Right lobe of liver (tissue), 6 donors: Measurements from ENCODE around the gene MICOS13. TPM values are rescaled to one million over a fixed set of nuclear protein-coding genes. Genes with fewer than 3 reads are reported as not detected.

Experiments used
- ATAC-seq, 4 donors: fragments of 200-7000 bp; cut with Tn5 transposase; one replicate each; pipeline ENCODE4 v1.9.1; 2020; ENCODE audit warnings: mild to moderate bottlenecking in 4 of 4, moderate library complexity in 4 of 4
- DNase-seq, 3 donors: peaks; one replicate each; pipeline ENCODE4 v3.0.0-alpha.2; 2020
- H3K27ac ChIP-seq, 3 donors: fragments of 200-600 bp; one replicate each; pipeline ENCODE4 v1.8.0; 2022
- H3K27me3 ChIP-seq, 2 donors: fragments of 200-600 bp; one replicate each; pipeline ENCODE4 v1.8.0; 2022
- H3K36me3 ChIP-seq, 4 donors: fragments of 200-600 bp; sonication (generic) in 1 of 4; one replicate each; pipeline versions ENCODE4 v1.5.1 to v1.8.0; 2017 to 2022; ENCODE audit warnings: control low read depth in 1 of 4
- H3K4me1 ChIP-seq, 4 donors: fragments of 200-600 bp; sonication (generic) in 1 of 4; one replicate each; pipeline versions ENCODE4 v1.5.1 to v1.8.0; 2017 to 2022; ENCODE audit warnings: control low read depth in 1 of 4
- H3K4me3 ChIP-seq, 3 donors: fragments of 200-600 bp; one replicate each; pipeline ENCODE4 v1.8.0; 2022
- H3K9me3 ChIP-seq, 4 donors: fragments of 200-600 bp; sonication (generic) in 1 of 4; one replicate each; pipeline versions ENCODE4 v1.5.1 to v1.8.0; 2017 to 2022; ENCODE audit warnings: control low read depth in 1 of 4
- CTCF ChIP-seq, 4 donors: fragments of 200-600 bp in 3 of 4; fragments of 450-650 bp in 1 of 4; IDR thresholded peaks; one replicate each; pipeline versions ENCODE4 v1.5.1 to v1.8.0; 2016 to 2022; ENCODE audit warnings: antibody characterized with exemption in 4 of 4, mild to moderate bottlenecking in 2 of 4
- POLR2A ChIP-seq: fragments of 450-650 bp; IDR thresholded peaks from one replicate; pipeline ENCODE4 v1.6.1; 2017; ENCODE audit warnings: antibody characterized with exemption, mild to moderate bottlenecking
- WGBS: methylation state at CpG from one replicate; pipeline ENCODE4 v1.1.6; 2018; ENCODE audit warnings: low coverage, low lambda C conversion rate; ENCODE audit not compliant: insufficient coverage; ENCODE audit errors: missing lambda C conversion rate; 5-methylcytosine and 5-hydroxymethylcytosine counted together
- intact Hi-C, 2 donors: fragments of 100-400 bp; cut with DNase I; formaldehyde crosslinking; loops; one replicate each; pipeline versions ENCODE4 v1.11.2 to v1.14.1; 2022
- total RNA-seq, 6 experiments: library from RNA; depleted of rRNA in 2 of 6; stranded (reverse); fragments of >200 nt in 2 of 6; fragmentation: NEBNext Ultra II Directional in 3 of 6; extraction: Animal tissue kit (Norgen Biotek cat#: 25700) in 3 of 6; gene quantifications; one replicate each; pipeline versions ENCODE4 v1.1.0 to v1.2.4, GENCODE V29; 2016 to 2023
- donor health status: DM: no; HTN: yes; CAD: no.
- donor health status: DM: no; HTN: no; CAD: no.
- donor health status: DM: no; HTN: no; CAD: no.
- donor health status: DM: no; HTN: yes; CAD: no.
- donor health status: DM: no; HTN: yes; CAD: no.

MICOS13 gene
- total RNA-seq, 6 experiments from 2014 or later = 24.2 to 54.3 (median 33.7) TPM

DNA sequence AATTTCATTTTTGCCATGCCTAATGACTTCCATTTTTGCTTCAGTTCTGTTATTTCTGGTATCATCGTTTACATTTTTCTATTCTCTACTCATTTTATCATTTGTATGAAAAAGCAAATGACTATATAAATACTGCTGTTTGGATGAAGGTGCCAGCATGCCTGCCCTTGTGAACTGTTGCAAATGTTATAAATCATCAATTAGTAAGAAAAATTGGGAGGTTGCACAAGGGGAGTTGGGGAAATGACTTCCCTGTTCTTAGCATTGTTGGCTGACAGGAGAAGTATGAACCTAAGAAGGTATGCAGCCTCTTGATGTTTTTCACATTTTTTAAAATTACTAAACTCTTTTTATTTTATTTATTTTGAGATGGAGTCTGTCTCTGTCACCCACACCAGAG is 42.3 kb downstream of the MICOS13 start:
- Histone ChIP-seq H3K9me3 (no peaks in the 10 kb centered on the region), H3K27me3 (no peaks in the 10 kb centered on the region), H3K4me3 (no peak overlapping the region), H3K27ac (no peak overlapping the region), H3K36me3 (peaks cover 0 to 3% (median under 1%) of the 10 kb centered on the region in 4 donors), H3K4me1 (peaks cover 0 to 60% (median 15%) of the 10 kb centered on the region in 4 donors)
- ATAC-seq = peak in 1 of 4 donors; percentile 34
- no peak for DNase-seq
- intact Hi-C loops = no loop called here
- TF ChIP-seq POLR2A = no peak
- 50% methylated on average over 1 of the region's 1 CpG for WGBS

- H3K27ac ChIP-seq = no peak overlapping the region
- 81% methylated on average over 6 of the region's 6 CpGs for WGBS
Observed at GRCh38 chr19:5635427-5635826, 44.9 kb downstream of the MICOS13 start.

DNA sequence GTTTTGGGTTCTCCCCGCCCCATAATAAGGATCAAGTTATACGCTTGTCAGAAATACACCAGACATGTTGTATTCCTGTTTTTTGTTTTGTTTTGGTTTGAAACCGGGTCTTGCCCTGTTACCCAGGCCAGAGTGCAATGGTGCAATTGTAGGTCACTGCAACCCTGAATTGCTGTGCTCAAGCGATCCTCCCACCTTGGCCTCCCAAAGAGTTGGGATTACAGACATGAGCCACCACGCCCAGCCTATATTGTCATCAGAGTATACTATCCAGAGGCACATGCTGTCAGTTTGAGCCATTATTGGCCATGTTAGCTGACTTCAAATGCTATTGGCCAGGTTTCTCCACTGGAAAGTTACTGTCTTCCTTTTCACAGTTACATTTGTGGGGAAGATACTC is 47.7 kb downstream of the MICOS13 start:
- intact Hi-C loops = no loop called here
- no peak overlapping the region for H3K4me3 ChIP-seq
- peaks cover 0 to 68% (median 18%) of the 10 kb centered on the region in 4 donors for H3K4me1 ChIP-seq
- H3K36me3 ChIP-seq = peaks cover 0 to 16% (median 6%) of the 10 kb centered on the region in 4 donors
- DNase-seq = no peak
- TF ChIP-seq CTCF (IDR thresholded peaks at IDR 0.05) (no peak), POLR2A (no peak)
- no peaks in the 10 kb centered on the region for H3K9me3 ChIP-seq
- peak overlapping the region in 1 of 3 donors; percentile 43 for H3K27ac ChIP-seq
- 48% methylated on average over 5 of the region's 5 CpGs for WGBS
- ATAC-seq = peak; percentile 33 to 67 (median 60)
- no peaks in the 10 kb centered on the region for H3K27me3 ChIP-seq

More at GRCh38 chr19:5635427-5635826, 44.9 kb downstream of the MICOS13 start:
- no peak overlapping the region for H3K4me3 ChIP-seq
- H3K27me3 ChIP-seq = no peaks in the 10 kb centered on the region
- H3K4me1 ChIP-seq = peaks cover 0 to 60% (median 15%) of the 10 kb centered on the region in 4 donors
- TF ChIP-seq CTCF (IDR thresholded peaks at IDR 0.05) (no peak), POLR2A (no peak)
- H3K9me3 ChIP-seq = no peaks in the 10 kb centered on the region
- H3K36me3 ChIP-seq = peaks cover 0 to 6% (median 0%) of the 10 kb centered on the region in 4 donors
- DNase-seq (no peak), ATAC-seq (no peak)
- intact Hi-C loops = no loop called here

DNA sequence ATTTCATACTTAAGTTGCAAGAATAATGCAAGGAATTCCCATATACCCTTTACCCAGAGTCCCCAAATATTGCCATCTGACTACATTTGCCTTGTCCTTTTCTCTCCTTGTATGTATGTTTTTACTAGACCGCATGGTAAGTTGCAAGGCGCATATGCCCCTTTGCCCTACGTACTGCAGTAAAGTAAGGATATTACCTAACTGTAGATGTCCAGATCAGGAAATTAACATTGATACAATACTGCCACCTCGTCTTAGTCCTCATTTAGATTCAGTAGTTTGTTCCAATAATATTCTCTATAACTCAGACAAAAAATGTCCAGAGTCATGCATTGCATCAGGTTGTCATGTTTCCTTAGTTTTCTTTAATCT is 48.1 kb downstream of the MICOS13 start:
- H3K27ac ChIP-seq = peak overlapping the region in 2 of 3 donors; percentile 20 to 43
- peaks cover 0 to 68% (median 16%) of the 10 kb centered on the region in 4 donors for H3K4me1 ChIP-seq
- ATAC-seq (peak; percentile 49 to 67 (median 58)), DNase-seq (no peak)
- intact Hi-C loops = no loop called here
- TF ChIP-seq POLR2A = no peak
- no peak for TF ChIP-seq CTCF (IDR thresholded peaks at IDR 0.05)
- H3K9me3 ChIP-seq = no peaks in the 10 kb centered on the region
- no peak overlapping the region for H3K4me3 ChIP-seq
- WGBS = 9% methylated on average over 4 of the region's 4 CpGs
- H3K36me3 ChIP-seq = peaks cover 0 to 21% (median 8%) of the 10 kb centered on the region in 4 donors
- no peaks in the 10 kb centered on the region for H3K27me3 ChIP-seq

DNA sequence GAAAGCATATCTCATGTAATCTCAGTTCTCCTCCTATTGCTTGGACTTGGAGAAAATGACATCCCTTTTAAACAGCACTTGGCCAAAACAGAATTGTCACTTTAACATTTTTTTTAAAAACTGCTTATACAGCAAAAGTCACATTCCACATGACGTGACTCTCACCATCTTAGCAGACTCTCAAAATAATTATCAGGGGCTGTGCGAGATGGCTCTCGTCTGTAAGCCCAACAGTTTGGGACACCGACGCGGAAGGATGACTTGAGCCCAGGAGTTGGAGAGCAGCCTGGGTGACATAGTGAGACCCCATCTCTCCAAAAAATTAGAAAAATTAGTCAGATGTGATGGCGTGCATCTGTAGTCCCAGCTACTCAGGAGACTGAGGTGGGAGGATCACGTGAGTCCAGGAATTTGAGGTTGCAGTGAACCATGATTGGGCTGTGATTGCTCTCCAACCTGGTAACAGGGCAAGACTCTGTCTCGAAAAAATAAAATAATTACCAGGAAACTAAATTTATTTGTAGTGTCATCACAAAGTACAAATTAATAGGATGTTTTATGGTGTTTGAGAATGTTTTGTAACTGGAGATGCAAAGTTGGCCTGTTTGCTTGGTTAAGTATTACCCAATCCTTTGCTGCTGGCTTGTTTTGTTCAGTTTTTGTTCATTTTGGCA is 48.6 kb downstream of the MICOS13 start:
- no peaks in the 10 kb centered on the region for H3K9me3 ChIP-seq
- peaks cover 0 to 26% (median 10%) of the 10 kb centered on the region in 4 donors for H3K36me3 ChIP-seq
- DNase-seq (no peak), ATAC-seq (peak; percentile 41 to 61 (median 52))
- intact Hi-C loops = no loop called here
- no peak overlapping the region for H3K4me3 ChIP-seq
- no peak for TF ChIP-seq CTCF (IDR thresholded peaks at IDR 0.05)
- no peak for TF ChIP-seq POLR2A
- peaks cover 0 to 69% (median 16%) of the 10 kb centered on the region in 4 donors for H3K4me1 ChIP-seq
- H3K27me3 ChIP-seq = no peaks in the 10 kb centered on the region
- peak overlapping the region in 2 of 3 donors; percentile 20 to 43 for H3K27ac ChIP-seq
- 44% methylated on average over 7 of the region's 9 CpGs for WGBS
